SK-N-SH treated with all-trans-retinoic acid at 6 μM for 48 hours (cell line): ENCODE measurements around the gene CBFA2T2.

ENCODE experiments used
- ARNTL ChIP-seq: fragments of 450-650 bp; formaldehyde crosslinking; IDR thresholded peaks from 2 replicates; pipeline ENCODE4 v1.5.0; 2020; ENCODE audit warnings: low read depth, mild to moderate bottlenecking, moderate library complexity, borderline replicate concordance
- CREB5 ChIP-seq: fragments of 250-450 bp; sonication (Bioruptor Pico); IDR thresholded peaks from 2 replicates; pipeline ENCODE4 v1.5.1; 2020; ENCODE audit warnings: low read depth, mild to moderate bottlenecking, moderate library complexity
- ESRRG ChIP-seq: fragments of 250-450 bp; sonication (Bioruptor Pico); IDR thresholded peaks from 2 replicates; pipeline ENCODE4 v1.6.1; 2021; ENCODE audit warnings: mild to moderate bottlenecking
- PATZ1 ChIP-seq: fragments of 250-450 bp; sonication (Bioruptor Pico); IDR thresholded peaks from 2 replicates; pipeline ENCODE4 v1.8.0; 2020; ENCODE audit warnings: mild to moderate bottlenecking, moderate library complexity, borderline replicate concordance
- POU6F1 ChIP-seq: fragments of 250-450 bp; sonication (Bioruptor Pico); IDR thresholded peaks from 2 replicates; pipeline ENCODE4 v1.8.0; 2021; ENCODE audit warnings: low read depth, mild to moderate bottlenecking, moderate library complexity, borderline replicate concordance
- TSHZ2 ChIP-seq: fragments of 250-450 bp; sonication (Bioruptor Pico); IDR thresholded peaks from 2 replicates; pipeline ENCODE4 v1.5.0; 2020; ENCODE audit warnings: mild to moderate bottlenecking, moderate library complexity
- ZFP30 ChIP-seq: fragments of 450-650 bp; formaldehyde crosslinking; IDR thresholded peaks from 2 replicates; pipeline ENCODE4 v1.5.0; 2022; ENCODE audit warnings: mild to moderate bottlenecking, moderate library complexity

GRCh38 chr20:33540427-33540826, 50.5 kb downstream of the CBFA2T2 start:
- no peak for TF ChIP-seq ARNTL (CRISPR knock-in tag)
- TF ChIP-seq PATZ1 (CRISPR knock-in tag) = no peak
- TF ChIP-seq ZFP30 = no peak
- TF ChIP-seq POU6F1 (CRISPR knock-in tag) = no peak
- no peak for TF ChIP-seq ESRRG (CRISPR knock-in tag)
- no peak for TF ChIP-seq CREB5 (CRISPR knock-in tag)
- no peak for TF ChIP-seq TSHZ2 (CRISPR knock-in tag)
